K562 (cell line): ENCODE data around the gene ITPR1. TPM values are rescaled to one million over a fixed set of nuclear protein-coding genes. Genes with fewer than 3 reads are reported as not detected.

ENCODE experiments used
- ATAC-seq: fragments of 200-7000 bp; cut with Tn5 transposase; 3 replicates; pipeline ENCODE4 v1.9.1; 2020; ENCODE audit warnings: moderate library complexity
- BruUV-seq: library from RNA; stranded (reverse); fragments of 400-500 nt; replicated peaks from 2 replicates; lab custom pipeline; 2021; lab: Mats Ljungman, UMichigan
- CTCF ChIA-PET: fragments of 300-600 bp; formaldehyde crosslinking; extraction: SDS; loops from one replicate; lab custom pipeline; 2021; ENCODE audit warnings: low intra/inter-chr PET ratio; lab: Yijun Ruan, JAX
- POLR2A ChIA-PET: fragments of 300-600, 350-650 bp; sonication (Branson Sonifier 250); formaldehyde crosslinking; extraction: SDS; loops from one replicate; lab custom pipeline; 2021; ENCODE audit warnings: antibody characterized with exemption, inconsistent platforms; lab: Yijun Ruan, JAX
- DNase-seq, 4 experiments: peaks; one replicate each; pipeline versions ENCODE4 v3.0.0 to v3.0.0-alpha.2; 2011 to 2018; ENCODE audit warnings: low spot score in 3 of 4, mixed read lengths in 3 of 4; ENCODE audit errors: extremely low read depth in 1 of 4
- FAIRE-seq: peaks from 2 replicates; lab custom pipeline; 2011; peaks lifted over from hg19 to GRCh38; lab: Jason Lieb, UNC
- H2AFZ ChIP-seq: 2 replicates; pipeline ENCODE4 v1.6.0; 2011; ENCODE audit warnings: low read depth, low read length, control low read depth, inconsistent platforms
- H3K27ac ChIP-seq: fragments of 200-600 bp; 3 replicates; pipeline ENCODE4 v1.8.0; 2011; ENCODE audit warnings: low read depth, mild to moderate bottlenecking, control low read depth, inconsistent platforms, low read length, moderate library complexity, mixed read lengths; ENCODE audit errors: extremely low read depth
- H3K27me3 ChIP-seq, 2 experiments: fragments of 300-600 bp in 1 of 2; 2 replicates in 1 of 2; 3 replicates in 1 of 2; pipeline versions ENCODE4 v1.6.0 to v1.8.0; 2011; ENCODE audit warnings: inconsistent platforms in 2 of 2, low read length in 2 of 2, mild to moderate bottlenecking in 1 of 2, mixed read lengths in 1 of 2, moderate library complexity in 1 of 2; ENCODE audit not compliant: control insufficient read depth in 2 of 2, insufficient read depth in 2 of 2
- H3K36me3 ChIP-seq: fragments of 300-600 bp; 3 replicates; pipeline ENCODE4 v1.8.0; 2011; ENCODE audit warnings: mild to moderate bottlenecking, low read length, inconsistent platforms; ENCODE audit not compliant: control insufficient read depth, insufficient read depth
- H3K4me1 ChIP-seq, 2 experiments: fragments of 200-600 bp in 1 of 2; replicated peaks in 1 of 2; 2 replicates in 1 of 2; 3 replicates in 1 of 2; pipeline versions ENCODE4 v1.5.1 to v1.8.0; 2011; ENCODE audit warnings: inconsistent platforms in 2 of 2, low read length in 2 of 2, mild to moderate bottlenecking in 1 of 2, mixed read lengths in 1 of 2, moderate library complexity in 1 of 2; ENCODE audit not compliant: control insufficient read depth in 2 of 2, insufficient read depth in 2 of 2
- H3K4me2 ChIP-seq: 2 replicates; pipeline ENCODE4 v1.6.1; 2011; ENCODE audit warnings: low read length, control low read depth, inconsistent platforms, mixed read lengths; ENCODE audit not compliant: insufficient read depth
- H3K4me3 ChIP-seq: fragments of 200-600 bp; sonication (generic), shearing (Covaris generic); 2 replicates; pipeline ENCODE4 v1.5.1; 2016; ENCODE audit warnings: control low read depth, inconsistent platforms
- H3K79me2 ChIP-seq: fragments of 200-600 bp; 3 replicates; pipeline ENCODE4 v1.8.0; 2011; ENCODE audit warnings: low read length, inconsistent platforms; ENCODE audit not compliant: control insufficient read depth, insufficient read depth
- H3K9ac ChIP-seq, 2 experiments: 2 replicates each; pipeline versions ENCODE4 v1.6.0 to v1.6.1; 2011; ENCODE audit warnings: low read depth in 2 of 2, low read length in 2 of 2, control low read depth in 1 of 2, inconsistent platforms in 1 of 2, mild to moderate bottlenecking in 1 of 2, mixed read lengths in 1 of 2; ENCODE audit not compliant: insufficient read depth in 1 of 2
- H3K9me1 ChIP-seq: one replicate; pipeline ENCODE4 v1.6.0; 2011; ENCODE audit warnings: inconsistent platforms, mild to moderate bottlenecking, low read length, moderate library complexity; ENCODE audit not compliant: control insufficient read depth, insufficient read depth
- H3K9me3 ChIP-seq: replicated peaks from 2 replicates; pipeline ENCODE4 v1.5.1; 2011; ENCODE audit warnings: low read depth, low read length, inconsistent platforms; ENCODE audit not compliant: control insufficient read depth, insufficient read depth
- H4K20me1 ChIP-seq: replicated peaks from 2 replicates; pipeline ENCODE4 v1.6.1; 2011; ENCODE audit warnings: low read length, inconsistent platforms, mixed read lengths; ENCODE audit not compliant: control insufficient read depth, insufficient read depth
- EGR1 ChIP-seq: fragments of 450-650 bp; conservative IDR thresholded peaks from 2 replicates; pipeline ENCODE4 v1.6.1; 2017; ENCODE audit warnings: mild to moderate bottlenecking
- FOSL1 ChIP-seq: fragments of 200-800 bp; sonication (Bioruptor generic); conservative IDR thresholded peaks from 2 replicates; pipeline ENCODE4 v1.6.1; 2016; ENCODE audit warnings: missing genetic modification characterization, missing compliant biosample characterization
- HDAC2 ChIP-seq: fragments of 450-650 bp; IDR thresholded peaks from 2 replicates; pipeline ENCODE4 v1.6.1; 2016; ENCODE audit warnings: mild to moderate bottlenecking
- MED1 ChIP-seq: sonication (generic); formaldehyde crosslinking; IDR thresholded peaks from 2 replicates; pipeline ENCODE4 v1.8.1; 2023; ENCODE audit warnings: missing genetic modification reagents, borderline replicate concordance
- MITF ChIP-seq: IDR thresholded peaks from 2 replicates; pipeline ENCODE4 v1.6.1; 2014; ENCODE audit warnings: antibody characterized with exemption
- PHF21A ChIP-seq: fragments of 450-650 bp; IDR thresholded peaks from 2 replicates; pipeline ENCODE4 v1.6.1; 2017; ENCODE audit warnings: low read depth, borderline replicate concordance
- RAD21 ChIP-seq, 2 experiments: fragments of 250-450 bp in 1 of 2; fragments of 450-650 bp in 1 of 2; sonication (Bioruptor Pico) in 1 of 2; formaldehyde crosslinking in 1 of 2; IDR thresholded peaks in 1 of 2; conservative IDR thresholded peaks in 1 of 2; 2 replicates each; pipeline versions ENCODE4 v1.4.0 to v1.8.0; 2020 to 2022; ENCODE audit warnings: mild to moderate bottlenecking in 2 of 2, moderate library complexity in 1 of 2
- REST ChIP-seq, 2 experiments: fragments of 450-650 bp; formaldehyde crosslinking in 1 of 2; IDR thresholded peaks; 2 replicates each; pipeline versions ENCODE4 v1.4.0 to v1.6.1; 2014 to 2020; ENCODE audit warnings: mild to moderate bottlenecking in 2 of 2, borderline replicate concordance in 1 of 2, low read depth in 1 of 2
- SOX6 ChIP-seq: fragments of 450-650 bp; IDR thresholded peaks from 2 replicates; pipeline ENCODE4 v1.6.1; 2014; ENCODE audit warnings: mild to moderate bottlenecking
- TBL1XR1 ChIP-seq, 2 experiments: IDR thresholded peaks; 2 replicates each; pipeline ENCODE4 v1.6.1; 2012; ENCODE audit warnings: improper control_type of control experiment in 2 of 2, low read length in 2 of 2, mild to moderate bottlenecking in 1 of 2
- ZNF133 ChIP-seq: fragments of 250-450 bp; sonication (Bioruptor Pico); IDR thresholded peaks from 2 replicates; pipeline ENCODE4 v1.4.0; 2020; ENCODE audit warnings: mild to moderate bottlenecking
- WGBS: fragments of 100-300 bp; shearing (Covaris generic); methylation state at CpG from one replicate; pipeline ENCODE4 v1.1.6; 2016; ENCODE audit warnings: low coverage, mixed read lengths; ENCODE audit not compliant: insufficient coverage; ENCODE audit errors: missing lambda C conversion rate; 5-methylcytosine and 5-hydroxymethylcytosine counted together
- in situ Hi-C: fragments of 300-500 bp; cut with MboI; formaldehyde crosslinking; loops from 4 replicates; pipeline ENCODE4 v1.15.0; 2018; ENCODE audit warnings: inconsistent platforms, mixed read lengths
- intact Hi-C: fragments of 100-400 bp; cut with micrococcal nuclease; formaldehyde crosslinking; loops from 2 replicates; pipeline ENCODE4 v1.14.2; 2022
- polyA plus RNA-seq, 8 experiments: library from polyadenylated mRNA; depleted of rRNA in 4 of 8; stranded (reverse) in 5 of 8; unstranded in 3 of 8; fragments of >200 nt; fragmentation: Nextera tagmentation in 2 of 8; fragmentation: Illumina TruSeq in 1 of 8; extraction: Ambion mirVana in 2 of 8; extraction: Trizol in 1 of 8; gene quantifications; 2 replicates each; pipeline versions ENCODE4 v1.2.1 to v1.2.3, GENCODE V29; 2011 to 2014; ENCODE audit warnings: inconsistent platforms in 1 of 8, missing spikeins in 1 of 8
- total RNA-seq, 7 experiments: library from RNA; depleted of rRNA in 6 of 7; stranded (reverse); fragments of >200 nt in 6 of 7; fragmentation: Illumina TruSeq in 2 of 7; extraction: Trizol in 2 of 7; gene quantifications; 2 replicates each; pipeline versions ENCODE4 v1.2.1 to v1.2.3, GENCODE V29; 2011 to 2021; ENCODE audit warnings: low replicate concordance in 1 of 7

Gene ITPR1
- total and polyA plus RNA-seq, 9 of the 15 experiments (the other 6 are each of a cell fraction or from before 2014, with no cell fraction given), result 22.4 to 40.0 (median 27.4) TPM

- no peak for TF ChIP-seq EGR1
- no peak for TF ChIP-seq ZNF133 (CRISPR knock-in tag)
Measured at GRCh38 chr3:4564270-4564669, 71.1 kb downstream of the ITPR1 start (continued).

- no peaks in the 10 kb centered on the region for H3K27me3 ChIP-seq
- H3K9me1 ChIP-seq, result no peaks in the 10 kb centered on the region
- intact Hi-C loops, result no loop called here
- peak; percentile 78 for ATAC-seq
- in situ Hi-C loops, result no loop called here
- DNase-seq, result peak in 2 of 4 experiments; percentile 30 to 41
- ChIA-PET CTCF (no interaction called here), POLR2A (interaction anchor here (1.0 to 1.6 kb wide), 3 partner anchors 10 to 72 kb away, joined by 3 to 7 read pairs (median 4); partner anchors contain the start of gene ITPR1)
- peak; percentile 61 for FAIRE-seq
- H4K20me1 ChIP-seq, result no peaks in the 10 kb centered on the region
- no peak overlapping the region for H3K4me3 ChIP-seq
- no TSS peak for BruUV-seq
- H3K9me3 ChIP-seq, result no peaks in the 10 kb centered on the region
- H3K4me1 ChIP-seq, result no peaks in the 10 kb centered on the region; a peak in 3 of 5 replicates
- H2AFZ ChIP-seq, result no peak overlapping the region
- no peaks in the 10 kb centered on the region for H3K36me3 ChIP-seq
- no peak overlapping the region for H3K9ac ChIP-seq
- no peak overlapping the region for H3K27ac ChIP-seq
- 22% methylated on average over 5 of the region's 5 CpGs for WGBS
- no peaks in the 10 kb centered on the region for H3K79me2 ChIP-seq
- no peak overlapping the region for H3K4me2 ChIP-seq
- TF ChIP-seq FOSL1 (tag), result peak; percentile 56; the same call in 1 of the 2 replicates
- 0 out of 2 replicates have a peak, but pooled peaks have one; percentile 22 for TF ChIP-seq SOX6
- no peak for TF ChIP-seq PHF21A
- no peak for TF ChIP-seq HDAC2
- peak; percentile 48 to 57 for TF ChIP-seq RAD21 (CRISPR knock-in tag; conservative IDR thresholded peaks at IDR 0.05 in 1 of 2, IDR thresholded peaks at IDR 0.05 in 1 of 2)
- peak in 1 of 2 experiments; percentile 23; a peak in 1 of 4 replicates for TF ChIP-seq TBL1XR1 (IDR thresholded peaks at IDR 0.05; ENCODE audit: low read length in 2 of 2)
- TF ChIP-seq REST (IDR thresholded peaks at IDR 0.05; ENCODE audit: borderline replicate concordance), result peak; percentile 51; the same call in 1 of the 2 replicates
- no peak for TF ChIP-seq REST (CRISPR knock-in tag; IDR thresholded peaks at IDR 0.05; ENCODE audit: low read depth)
- TF ChIP-seq MITF, result no peak
- no peak for TF ChIP-seq MED1 (CRISPR knock-in tag)
Measured at GRCh38 chr3:4564928-4565586, 71.9 kb downstream of the ITPR1 start.
